Stimulated activated naive CD8-positive, alpha-beta T cell treated with anti-CD3 and anti-CD28 coated beads, Interleukin-15, Interleukin-2, amounts not matched to agents 100 ng/mL and 50 ng/mL, for 24 hours (primary cell): ENCODE data around the gene TMEM131.
"Not testable (repeated sequence)": the region's sequence is repeated elsewhere in the genome, so short reads cannot be mapped to it uniquely, and the experiment has no call there.

Experiments used
- H3K27ac Mint-ChIP-seq: one replicate; pipeline ENCODE4 v1.8.0; 2021; ENCODE audit warnings: mild to moderate bottlenecking, mixed read lengths
- H3K27me3 Mint-ChIP-seq: one replicate; pipeline ENCODE4 v1.8.0; 2021; ENCODE audit warnings: mixed read lengths
- H3K36me3 Mint-ChIP-seq: one replicate; pipeline ENCODE4 v1.8.0; 2021; ENCODE audit warnings: low read depth, mixed read lengths
- H3K4me1 Mint-ChIP-seq: one replicate; pipeline ENCODE4 v1.8.0; 2021; ENCODE audit warnings: low read depth, mixed read lengths
- H3K4me3 Mint-ChIP-seq: one replicate; pipeline ENCODE4 v1.8.0; 2021; ENCODE audit warnings: mild to moderate bottlenecking, mixed read lengths
- H3K9me3 Mint-ChIP-seq: one replicate; pipeline ENCODE4 v1.8.0; 2021; ENCODE audit warnings: mixed read lengths

TMEM131 gene

GRCh38 chr2:97907369-97908100 is 88.2 kb downstream of the TMEM131 start:
- Mint-ChIP-seq H3K27ac (peak overlapping the region; percentile 43), H3K9me3 (no peaks in the 10 kb centered on the region), H3K36me3 (peaks cover 66% of the 10 kb centered on the region), H3K4me3 (no peak overlapping the region), H3K4me1 (peaks cover 52% of the 10 kb centered on the region), H3K27me3 (no peaks in the 10 kb centered on the region)

GRCh38 chr2:97906307-97906706 is 89.4 kb downstream of the TMEM131 start:
- H3K27ac Mint-ChIP-seq: no peak overlapping the region
- H3K27me3 Mint-ChIP-seq: no peaks in the 10 kb centered on the region
- no peak overlapping the region for H3K4me3 Mint-ChIP-seq
- no peaks in the 10 kb centered on the region for H3K9me3 Mint-ChIP-seq
- H3K4me1 Mint-ChIP-seq: peaks cover 39% of the 10 kb centered on the region
- peaks cover 77% of the 10 kb centered on the region for H3K36me3 Mint-ChIP-seq

DNA sequence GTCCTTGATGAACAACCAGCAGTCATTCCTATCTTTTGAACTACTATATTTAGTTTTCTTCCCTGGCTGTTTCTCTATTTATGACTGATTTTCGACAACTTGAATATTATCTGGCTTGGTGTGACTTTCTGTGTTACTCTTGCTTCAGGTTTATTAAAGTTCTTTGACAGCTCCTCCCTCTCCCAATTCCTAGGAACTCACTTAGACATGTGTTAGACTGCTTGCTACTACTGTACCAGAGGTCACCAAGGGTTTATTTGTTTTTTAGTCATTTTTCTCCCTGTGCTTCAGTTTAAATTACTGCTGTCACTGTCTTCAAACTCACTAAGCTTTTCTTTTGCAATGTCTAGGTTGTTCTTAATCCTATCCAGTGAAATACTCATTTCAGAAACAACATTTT is 90.5 kb downstream of the TMEM131 start:
- Mint-ChIP-seq H3K36me3 (peaks cover 76% of the 10 kb centered on the region), H3K9me3 (no peaks in the 10 kb centered on the region), H3K4me3 (no peak overlapping the region), H3K27me3 (no peaks in the 10 kb centered on the region), H3K27ac (no peak overlapping the region), H3K4me1 (peaks cover 29% of the 10 kb centered on the region)

GRCh38 chr2:97901862-97902261 is 93.9 kb downstream of the TMEM131 start:
- no peaks in the 10 kb centered on the region for H3K27me3 Mint-ChIP-seq
- H3K27ac Mint-ChIP-seq: no peak overlapping the region
- no peak overlapping the region for H3K4me3 Mint-ChIP-seq
- H3K9me3 Mint-ChIP-seq: no peaks in the 10 kb centered on the region
- H3K36me3 Mint-ChIP-seq: peaks cover 73% of the 10 kb centered on the region
- H3K4me1 Mint-ChIP-seq: peaks cover 7% of the 10 kb centered on the region

DNA sequence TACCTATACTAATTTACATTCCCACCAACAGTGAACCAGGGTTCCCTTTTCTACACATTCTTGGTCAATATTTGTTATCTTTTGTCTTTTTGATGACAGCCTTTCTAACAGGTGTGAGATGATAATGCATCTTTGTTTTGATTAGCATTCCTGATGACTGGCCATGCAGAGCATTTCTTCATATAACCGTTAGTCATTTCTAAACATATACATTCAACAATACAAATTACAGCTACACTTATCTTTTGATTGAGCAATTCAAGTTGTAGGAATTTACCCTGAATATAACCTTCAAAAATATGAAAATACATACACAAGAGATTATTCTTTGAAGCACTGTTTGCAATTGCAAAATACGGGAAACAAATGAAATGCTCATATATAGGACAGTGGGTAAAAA is 94.9 kb downstream of the TMEM131 start:
- H3K27ac Mint-ChIP-seq: no peak overlapping the region
- no peak overlapping the region for H3K4me3 Mint-ChIP-seq
- H3K36me3 Mint-ChIP-seq: peaks cover 73% of the 10 kb centered on the region
- H3K9me3 Mint-ChIP-seq: no peaks in the 10 kb centered on the region
- H3K27me3 Mint-ChIP-seq: no peaks in the 10 kb centered on the region
- H3K4me1 Mint-ChIP-seq: peaks cover 7% of the 10 kb centered on the region

DNA sequence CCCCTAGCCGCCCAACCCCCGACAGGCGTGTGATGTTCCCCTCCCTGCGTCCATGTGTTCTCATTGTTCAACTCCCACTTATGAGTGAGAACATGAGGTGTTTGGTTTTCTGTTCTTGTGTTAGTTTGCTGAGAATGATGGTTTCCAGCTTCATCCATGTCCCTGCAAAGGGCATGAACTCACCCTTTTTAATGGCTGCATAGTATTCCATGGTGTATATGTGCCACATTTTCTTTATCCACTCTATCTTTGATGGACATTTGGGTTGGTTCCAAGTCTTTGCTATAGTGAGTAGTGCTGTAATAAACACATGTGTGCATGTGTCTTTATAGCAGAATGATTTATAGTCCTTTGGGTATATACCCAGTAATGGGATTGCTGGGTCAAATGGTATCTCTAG is 102.7 kb downstream of the TMEM131 start:
- H3K27me3 Mint-ChIP-seq, H3K4me3 Mint-ChIP-seq, H3K9me3 Mint-ChIP-seq, H3K27ac Mint-ChIP-seq, H3K4me1 Mint-ChIP-seq: not testable (repeated sequence)
- H3K36me3 Mint-ChIP-seq: peaks cover 40% of the 10 kb centered on the region

GRCh38 chr2:97891611-97892010 is 104.1 kb downstream of the TMEM131 start:
- Mint-ChIP-seq H3K27ac (no peak overlapping the region), H3K4me1 (no peaks in the 10 kb centered on the region), H3K27me3 (no peaks in the 10 kb centered on the region), H3K36me3 (peaks cover 46% of the 10 kb centered on the region), H3K9me3 (peaks cover 10% of the 10 kb centered on the region), H3K4me3 (no peak overlapping the region)

DNA sequence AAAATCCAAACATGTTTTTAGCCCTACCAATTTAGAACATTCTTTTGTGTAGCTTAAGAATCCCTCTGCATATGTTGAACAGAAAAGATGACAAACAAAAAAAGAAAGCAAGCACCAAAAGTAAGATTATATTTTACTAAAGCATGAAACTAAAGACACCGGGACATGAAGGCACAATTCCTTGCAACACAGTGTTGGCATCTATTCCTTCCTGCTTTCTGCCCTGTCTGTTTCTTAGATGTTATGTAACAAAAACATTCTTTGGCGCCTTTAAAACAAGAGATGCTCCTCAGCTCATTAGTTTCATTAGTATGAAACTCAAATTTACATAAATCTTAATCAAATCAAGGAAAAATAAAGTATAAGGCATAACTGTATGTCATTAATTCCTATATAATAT is 106.6 kb downstream of the TMEM131 start:
- Mint-ChIP-seq H3K9me3 (peaks cover 16% of the 10 kb centered on the region), H3K4me1 (no peaks in the 10 kb centered on the region), H3K36me3 (peaks cover 62% of the 10 kb centered on the region), H3K4me3 (no peak overlapping the region), H3K27ac (no peak overlapping the region), H3K27me3 (no peaks in the 10 kb centered on the region)

DNA sequence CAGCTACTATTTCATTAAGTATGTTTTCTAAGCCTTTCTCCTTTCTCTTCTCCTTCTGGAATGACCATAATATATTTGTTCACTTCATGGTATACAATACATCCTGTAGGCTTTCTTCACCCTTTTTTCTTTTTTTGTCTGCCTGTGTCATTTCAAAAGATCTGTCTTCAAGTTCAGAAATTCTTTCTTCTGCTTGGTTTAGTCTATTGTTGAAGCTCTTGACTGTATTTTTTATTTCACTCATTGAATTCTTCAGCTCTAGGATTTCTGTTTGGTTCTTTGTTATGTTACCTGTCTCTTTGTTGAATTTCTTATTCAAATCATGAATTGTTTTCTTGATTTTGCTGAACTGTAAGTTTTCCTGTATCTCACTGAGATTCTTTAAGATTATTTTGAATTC is 109.9 kb downstream of the TMEM131 start:
- H3K27ac Mint-ChIP-seq: no peak overlapping the region
- H3K27me3 Mint-ChIP-seq: no peaks in the 10 kb centered on the region
- H3K4me1 Mint-ChIP-seq: no peaks in the 10 kb centered on the region
- H3K36me3 Mint-ChIP-seq: peaks cover 66% of the 10 kb centered on the region
- H3K4me3 Mint-ChIP-seq: no peak overlapping the region
- peaks cover 16% of the 10 kb centered on the region for H3K9me3 Mint-ChIP-seq

- H3K9me3 Mint-ChIP-seq: peaks cover 12% of the 10 kb centered on the region
- H3K27ac Mint-ChIP-seq: no peak overlapping the region
- H3K36me3 Mint-ChIP-seq: peaks cover 32% of the 10 kb centered on the region
- H3K4me3 Mint-ChIP-seq: no peak overlapping the region
- no peaks in the 10 kb centered on the region for H3K27me3 Mint-ChIP-seq
- peaks cover 14% of the 10 kb centered on the region for H3K4me1 Mint-ChIP-seq
These were observed 115.4 kb downstream of the TMEM131 start for GRCh38 chr2:97880334-97880733.

DNA sequence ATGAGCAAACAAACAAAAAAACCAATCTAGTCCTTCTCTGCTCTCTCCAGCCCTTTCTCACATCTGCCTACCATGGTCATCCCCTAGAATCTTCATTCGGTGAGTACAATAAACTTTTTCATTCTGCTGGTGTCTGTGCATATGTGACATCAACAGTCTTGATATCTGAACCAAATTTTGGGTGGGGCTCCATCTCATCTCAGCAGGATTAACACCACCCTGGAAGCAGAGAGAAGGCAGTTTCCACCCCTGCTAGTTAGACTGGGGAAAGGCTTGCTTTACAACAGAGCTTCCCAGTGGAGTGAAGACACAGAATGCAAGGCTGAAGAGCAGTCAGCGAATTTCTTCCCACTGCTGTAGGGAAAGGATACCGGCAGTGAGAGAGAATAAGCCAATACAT is 116.9 kb downstream of the TMEM131 start:
- H3K27me3 Mint-ChIP-seq: no peaks in the 10 kb centered on the region
- H3K4me1 Mint-ChIP-seq: peaks cover 20% of the 10 kb centered on the region
- H3K4me3 Mint-ChIP-seq: no peak overlapping the region
- H3K27ac Mint-ChIP-seq: no peak overlapping the region
- peaks cover 17% of the 10 kb centered on the region for H3K9me3 Mint-ChIP-seq
- H3K36me3 Mint-ChIP-seq: peaks cover 24% of the 10 kb centered on the region

- H3K4me3 Mint-ChIP-seq, H3K27ac Mint-ChIP-seq, H3K27me3 Mint-ChIP-seq: not testable (repeated sequence)
- Mint-ChIP-seq H3K9me3 (peaks cover 18% of the 10 kb centered on the region), H3K36me3 (peaks cover 29% of the 10 kb centered on the region), H3K4me1 (peaks cover 23% of the 10 kb centered on the region)
These were observed 117.4 kb downstream of the TMEM131 start for GRCh38 chr2:97878317-97878716.

DNA sequence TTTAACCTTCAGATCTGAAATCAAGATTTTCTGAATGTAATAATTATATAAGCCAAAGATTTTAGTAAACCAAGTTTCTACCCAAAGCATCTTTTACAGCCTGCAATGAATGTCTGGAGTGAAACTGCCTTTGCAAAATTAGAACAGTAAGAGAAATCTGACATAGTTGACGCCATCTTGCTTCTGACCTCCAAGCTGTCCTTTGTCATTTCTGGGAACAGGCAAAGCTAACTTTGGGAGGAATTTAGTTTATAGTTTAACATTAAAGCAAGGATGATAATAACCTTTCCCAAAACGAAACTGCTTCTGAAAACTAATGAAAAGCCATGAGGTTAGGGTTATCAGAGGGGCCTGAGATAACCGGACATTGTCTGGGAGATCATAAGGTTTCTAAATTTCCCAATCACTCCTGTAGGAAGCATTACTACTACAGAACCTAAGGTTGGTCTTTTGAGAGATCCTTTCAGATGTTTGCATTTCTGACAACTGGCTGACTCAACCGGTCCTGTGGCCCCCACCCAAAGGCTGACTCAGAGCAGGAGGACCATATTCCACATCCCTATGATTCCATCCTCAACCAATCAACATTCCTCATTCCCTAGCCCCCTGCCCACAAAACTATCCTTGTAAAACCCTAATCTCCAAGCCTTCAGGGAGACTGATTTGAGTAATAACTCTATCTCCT is 124.5 kb downstream of the TMEM131 start:
- Mint-ChIP-seq H3K27me3 (no peaks in the 10 kb centered on the region), H3K36me3 (peaks cover 19% of the 10 kb centered on the region), H3K4me1 (peaks cover 49% of the 10 kb centered on the region), H3K9me3 (peaks cover 11% of the 10 kb centered on the region), H3K4me3 (no peak overlapping the region), H3K27ac (peak overlapping the region; percentile 14)

DNA sequence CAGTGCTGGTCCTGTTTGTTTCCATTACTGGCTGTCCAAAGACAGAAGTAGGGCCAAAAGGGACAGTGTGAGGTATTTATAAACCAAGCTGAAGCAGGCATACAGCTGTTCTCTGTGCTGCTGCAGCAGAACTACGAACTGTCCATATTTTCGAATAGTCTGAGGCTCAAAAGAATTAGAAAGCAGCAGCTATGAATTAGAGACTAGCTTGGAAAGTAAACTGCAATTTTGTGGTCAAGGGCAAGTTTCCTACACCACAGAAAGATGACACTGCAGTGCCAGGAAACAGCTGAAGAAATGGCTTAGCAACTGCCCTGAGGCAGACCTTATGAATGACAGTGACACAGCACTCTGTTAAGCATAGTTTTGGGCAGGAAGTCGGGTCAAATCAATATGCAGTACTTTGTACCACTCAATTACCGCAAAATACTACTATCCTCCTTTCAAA is 125.3 kb downstream of the TMEM131 start:
- H3K27me3 Mint-ChIP-seq: no peaks in the 10 kb centered on the region
- H3K4me3 Mint-ChIP-seq: peak overlapping the region; percentile 19
- peak overlapping the region; percentile 66 for H3K27ac Mint-ChIP-seq
- peaks cover 47% of the 10 kb centered on the region for H3K4me1 Mint-ChIP-seq
- peaks cover 11% of the 10 kb centered on the region for H3K9me3 Mint-ChIP-seq
- peaks cover 26% of the 10 kb centered on the region for H3K36me3 Mint-ChIP-seq

DNA sequence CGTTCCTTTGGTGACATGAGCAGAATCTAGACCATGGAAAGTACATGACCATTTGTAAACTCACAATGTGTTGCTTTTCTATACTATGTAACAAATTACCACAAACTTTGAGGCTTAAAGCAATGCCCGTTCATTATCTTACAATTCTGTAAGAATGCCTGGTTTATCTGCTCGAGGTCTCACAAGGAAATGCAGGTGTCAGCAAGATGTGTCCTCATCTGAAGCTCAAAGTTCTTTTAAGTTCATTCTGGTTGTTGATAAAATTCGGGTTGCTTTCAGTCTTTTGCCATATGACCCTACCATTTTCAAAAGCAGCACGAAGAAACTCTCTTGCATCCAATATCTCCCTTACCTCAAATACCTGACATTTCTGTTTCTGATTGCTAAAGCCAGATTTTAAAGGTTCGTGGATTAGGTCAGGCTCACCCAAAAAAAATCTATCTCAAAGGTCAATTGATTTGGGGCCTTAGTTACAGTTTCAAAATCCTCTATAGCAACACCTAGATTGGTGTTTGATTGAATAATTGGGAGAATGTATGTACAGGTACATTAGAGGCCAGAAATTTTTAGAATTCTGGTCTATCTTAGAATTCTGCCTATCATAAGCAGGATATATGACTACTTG is 125.9 kb downstream of the TMEM131 start:
- Mint-ChIP-seq H3K4me1 (peaks cover 44% of the 10 kb centered on the region), H3K27me3 (no peaks in the 10 kb centered on the region), H3K4me3 (peak overlapping the region; percentile 19), H3K36me3 (peaks cover 32% of the 10 kb centered on the region), H3K27ac (peak overlapping the region; percentile 66), H3K9me3 (peaks cover 8% of the 10 kb centered on the region)
